Left forelimb (tissue), 1 donor: Measurements from ENCODE around the gene FGF23.
"Not testable (repeated sequence)": the region's sequence is repeated elsewhere in the genome, so short reads cannot be mapped to it uniquely, and the experiment has no call there.

Experiments
- DNase-seq: peaks from one replicate; pipeline ENCODE4 v3.0.0-alpha.2; 2018; ENCODE audit warnings: low spot score

FGF23 gene

DNA sequence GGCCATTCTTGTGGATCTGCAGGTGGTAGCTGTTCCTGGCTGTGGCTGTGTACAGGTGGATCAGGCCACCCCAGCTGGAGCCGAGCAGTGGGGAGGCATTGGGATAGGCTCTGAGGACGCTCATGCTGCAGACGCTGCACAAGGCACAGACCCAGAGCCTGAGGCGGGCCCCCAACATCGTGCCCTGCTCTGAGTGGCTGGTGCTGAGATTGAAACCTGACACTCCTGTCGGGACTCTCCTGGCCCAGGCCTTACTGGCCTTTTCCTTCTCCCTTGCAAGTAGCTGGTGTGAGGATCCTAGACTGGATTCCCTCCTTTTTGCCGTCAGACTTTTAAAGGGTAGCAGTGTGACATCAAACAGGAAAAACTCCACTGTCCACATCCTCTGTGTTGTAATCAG, at the start of gene FGF23:
TSS of gene FGF23 (minus strand) at position 308 of the 400 bp plus-strand sequence. CDS start at position 178, 130 bp downstream.
- no peak for DNase-seq

DNA sequence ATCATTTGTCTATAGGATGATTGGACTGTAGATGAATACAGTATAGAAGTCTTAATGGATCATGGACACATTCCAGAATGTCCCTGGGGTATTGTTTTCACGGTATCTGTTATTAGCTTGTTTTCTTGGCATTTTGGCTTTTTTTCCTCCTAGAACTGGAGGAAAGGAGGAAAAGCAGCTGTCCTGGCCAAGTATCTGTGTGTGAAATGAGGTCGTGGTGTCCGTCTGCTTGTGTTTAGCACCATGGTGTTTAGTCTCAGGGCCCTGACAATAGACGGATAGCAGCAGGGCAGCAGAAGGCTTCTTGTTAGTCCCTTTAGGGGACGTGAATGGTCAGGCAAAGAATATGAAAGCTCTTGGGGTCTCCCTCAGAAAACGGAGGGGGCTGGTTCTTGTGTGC, 44.9 kb upstream of the FGF23 start:
- DNase-seq, result no peak

GRCh38 chr12:4423528-4424195, 44.1 kb upstream of the FGF23 start:
- DNase-seq, result no peak

DNA sequence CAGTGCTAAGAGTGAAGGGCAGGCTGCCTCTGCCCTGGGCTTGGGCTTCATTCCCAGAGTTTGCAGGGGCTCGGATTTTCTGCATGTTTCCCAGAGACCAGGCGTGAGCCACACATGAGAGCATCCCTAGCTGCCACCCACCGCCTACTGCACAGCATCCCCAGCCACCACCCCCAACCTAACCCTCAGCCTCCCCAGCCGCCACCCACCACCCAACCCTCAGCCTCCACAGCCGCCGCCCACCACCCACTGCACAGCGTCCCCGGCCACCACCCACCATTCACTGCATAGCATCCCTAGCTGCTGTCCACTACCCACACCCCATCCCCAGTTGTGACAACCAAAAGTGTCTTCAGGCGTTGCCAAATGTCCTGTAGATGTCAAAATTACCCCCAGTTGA, 43.5 kb upstream of the FGF23 start:
- no peak for DNase-seq

DNA sequence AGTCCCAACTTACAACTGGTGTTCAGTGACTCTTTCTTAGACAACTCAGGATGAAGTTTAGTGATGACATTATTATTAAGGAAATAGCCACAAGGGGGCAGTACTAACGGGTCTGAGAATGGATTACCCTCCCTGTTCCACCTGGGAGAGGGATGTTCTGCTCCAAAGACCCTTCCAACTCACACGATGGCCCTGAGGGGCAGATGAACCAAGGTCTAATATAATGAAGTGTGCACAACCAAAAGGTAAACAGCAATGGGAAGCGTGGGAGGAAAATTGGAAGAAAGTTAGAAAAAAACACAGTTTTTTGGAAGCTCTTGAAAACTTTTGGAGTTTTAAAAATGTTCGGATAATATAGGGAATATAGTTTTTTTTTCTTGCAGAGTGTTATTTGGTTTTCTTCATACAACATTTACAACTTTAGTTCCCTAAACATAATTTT, 42.1 kb upstream of the FGF23 start:
- no peak for DNase-seq

GRCh38 chr12:4420138-4420670, 40.7 kb upstream of the FGF23 start:
- no peak for DNase-seq

- DNase-seq, result no peak
These were observed 39.4 kb upstream of the FGF23 start for GRCh38 chr12:4418913-4419312.

DNA sequence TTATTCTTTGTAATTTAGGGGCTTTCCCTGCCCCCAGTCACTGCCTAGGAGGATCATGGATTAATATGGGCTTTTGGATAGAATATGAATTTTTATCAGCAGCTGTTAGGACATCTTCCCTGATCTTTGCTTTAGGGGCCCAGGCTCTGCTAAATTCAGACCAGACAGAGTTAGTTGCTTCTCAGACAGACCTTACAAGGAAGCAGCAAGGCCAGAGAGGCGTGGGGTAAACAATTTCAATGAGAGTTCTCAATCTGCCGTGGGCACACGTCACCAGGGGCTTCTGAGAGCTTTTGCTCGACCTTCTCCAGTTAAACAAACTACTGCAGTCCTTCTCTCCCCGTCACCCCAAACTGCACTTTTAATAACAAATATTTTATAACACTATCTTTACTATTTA, 38.4 kb upstream of the FGF23 start:
- no peak for DNase-seq

- DNase-seq, result no peak
These were observed 37.9 kb upstream of the FGF23 start for GRCh38 chr12:4417455-4417854.

DNA sequence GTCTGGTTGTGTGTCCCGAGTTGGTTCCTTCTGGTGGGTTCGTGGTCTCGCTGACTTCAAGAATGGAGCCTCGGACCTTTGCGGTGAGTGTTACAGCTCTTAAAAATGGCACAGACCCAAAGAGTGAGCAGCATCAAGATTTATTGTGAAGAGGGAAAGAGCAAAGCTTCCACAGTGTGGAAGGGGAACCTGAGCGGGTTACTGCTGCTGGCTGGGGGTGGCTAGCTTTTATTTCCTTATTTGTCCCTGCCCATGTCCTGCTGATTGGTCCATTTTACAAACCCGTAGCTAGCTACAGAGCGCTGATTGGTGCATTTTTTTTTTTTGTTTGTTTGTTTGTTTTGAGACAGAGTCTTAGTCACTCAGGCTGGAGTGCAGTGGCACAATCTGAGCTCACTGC, 36.8 kb upstream of the FGF23 start:
- DNase-seq, result no peak

DNA sequence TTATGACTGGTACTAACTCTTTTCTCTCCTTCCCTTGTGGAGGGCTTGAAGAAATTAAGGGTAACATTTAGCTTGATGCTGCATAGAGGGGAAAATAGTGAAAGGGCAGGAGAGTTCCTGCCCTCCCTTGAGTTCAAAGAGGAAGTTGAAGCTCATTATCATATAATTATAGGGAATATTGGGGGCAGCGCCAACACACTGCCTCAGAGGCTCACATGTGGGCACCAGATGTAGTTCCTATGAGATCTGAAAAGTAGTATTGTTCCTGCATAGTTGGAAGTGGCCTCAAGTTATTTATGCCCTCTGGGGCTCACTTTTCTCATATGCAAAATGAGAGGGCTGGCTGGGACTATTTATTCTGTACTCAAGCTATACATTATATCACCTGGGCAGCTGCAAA, 33.0 kb upstream of the FGF23 start:
- no peak for DNase-seq

- DNase-seq, result no peak
These were observed 32.5 kb upstream of the FGF23 start for GRCh38 chr12:4412056-4412455.

DNA sequence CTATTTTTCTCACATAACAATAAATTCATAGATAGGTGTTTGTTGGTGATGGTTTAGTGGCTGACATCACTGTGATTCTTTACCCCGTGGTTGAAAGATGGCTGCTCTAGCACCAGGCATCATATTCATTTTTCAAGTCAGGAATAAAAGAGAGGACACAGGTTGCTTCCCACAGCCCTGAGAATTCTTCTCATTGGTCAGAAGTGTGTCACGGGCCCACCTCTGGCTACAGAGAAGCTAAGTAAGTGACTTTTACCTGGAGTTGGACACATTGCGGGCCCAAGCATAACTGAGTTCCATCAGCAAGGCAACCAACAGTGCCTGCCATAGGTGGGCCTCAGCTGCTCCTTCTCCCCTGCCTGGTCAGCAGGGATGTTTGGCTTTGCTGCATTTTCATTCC, 27.6 kb upstream of the FGF23 start:
- DNase-seq, result no peak

GRCh38 chr12:4404877-4405637, 25.5 kb upstream of the FGF23 start:
- not testable (repeated sequence) for DNase-seq

DNA sequence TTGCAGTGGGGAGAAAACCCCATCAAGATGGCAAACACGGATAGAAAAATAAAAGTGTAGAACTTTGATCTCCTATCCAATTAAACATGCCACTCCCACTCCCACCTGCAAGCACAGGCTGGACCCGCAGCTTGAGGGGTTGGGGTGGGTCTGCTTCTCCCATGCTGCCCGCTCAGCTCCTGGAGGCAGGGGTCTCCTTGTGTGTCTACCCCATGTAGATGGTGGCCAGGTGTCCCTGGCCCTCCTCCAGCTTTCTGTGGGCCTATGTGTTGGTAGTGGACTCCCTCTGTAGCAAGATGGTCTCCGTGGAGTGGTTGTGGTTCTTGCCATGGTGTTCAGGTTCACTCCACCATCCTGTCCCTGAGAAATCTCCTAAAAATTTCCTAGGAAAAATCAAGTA, 23.5 kb upstream of the FGF23 start:
- DNase-seq, result no peak

DNA sequence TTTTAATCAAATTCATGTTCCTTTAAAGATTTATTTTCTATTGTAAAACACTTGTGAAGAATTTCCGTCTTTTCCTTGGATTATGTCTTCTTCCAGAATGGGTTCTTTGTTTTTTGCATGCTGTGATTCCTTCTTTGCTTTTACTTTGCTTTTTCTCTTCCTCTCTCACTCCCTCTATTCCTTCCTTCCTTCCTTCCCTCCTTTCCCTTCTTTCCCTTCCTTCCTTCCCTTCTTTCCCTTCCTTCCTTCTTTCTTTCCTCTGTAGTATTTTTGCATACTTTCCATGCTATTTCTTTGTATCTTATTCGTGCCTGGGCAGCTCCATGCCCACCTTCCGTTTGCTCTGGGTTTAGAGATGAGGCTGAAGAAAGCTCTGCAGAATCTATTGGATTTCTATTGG, 21.6 kb upstream of the FGF23 start:
- no peak for DNase-seq

DNA sequence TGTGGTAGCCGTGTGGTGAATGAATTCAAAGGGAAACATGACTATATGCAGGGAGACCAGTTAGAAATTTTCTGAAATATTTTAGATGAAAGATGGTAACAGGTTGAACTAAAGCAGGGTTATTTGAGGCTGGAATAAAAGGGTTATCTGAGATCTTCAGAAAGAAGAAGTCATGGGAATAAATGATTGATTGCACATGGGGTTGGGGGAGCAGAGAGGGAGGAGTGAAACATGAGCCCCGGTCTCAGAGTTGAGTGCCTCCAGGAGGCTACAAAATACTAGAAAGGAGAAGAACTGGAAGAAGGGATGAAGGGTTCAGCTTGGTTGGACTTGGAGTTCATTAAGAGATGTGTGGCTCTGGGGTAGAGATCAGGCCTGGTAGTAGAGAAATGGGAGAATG, 16.3 kb upstream of the FGF23 start:
- DNase-seq, result no peak

GRCh38 chr12:4393211-4393610, 13.7 kb upstream of the FGF23 start:
- no peak for DNase-seq

DNA sequence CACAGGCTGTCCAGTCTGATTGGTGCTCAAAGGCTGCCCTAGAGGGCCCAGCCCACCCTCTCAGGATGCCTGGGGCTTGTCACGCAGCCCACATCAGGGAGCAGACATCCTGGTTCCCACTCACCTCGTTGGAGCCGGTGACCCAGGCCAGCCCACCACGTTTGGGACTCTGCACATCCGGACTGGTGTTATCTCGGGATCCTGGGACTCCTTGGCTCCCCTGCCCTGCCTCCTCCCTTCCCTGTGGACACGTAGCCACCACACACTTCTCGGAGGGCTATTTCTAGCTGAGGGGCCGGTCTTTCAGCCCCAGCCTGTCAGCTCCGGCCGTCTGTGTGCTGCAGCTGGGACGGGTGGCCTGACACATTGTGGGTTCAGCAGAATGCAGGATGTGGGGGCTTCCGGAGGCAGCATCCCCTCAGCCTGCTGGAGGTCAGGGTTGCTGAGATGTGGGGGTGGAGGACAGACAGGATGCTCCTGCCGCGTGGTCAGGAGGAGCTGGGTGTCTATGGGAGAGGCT, 12.8 kb upstream of the FGF23 start:
- DNase-seq, result no peak

GRCh38 chr12:4388662-4389061, 9.2 kb upstream of the FGF23 start:
- no peak for DNase-seq

DNA sequence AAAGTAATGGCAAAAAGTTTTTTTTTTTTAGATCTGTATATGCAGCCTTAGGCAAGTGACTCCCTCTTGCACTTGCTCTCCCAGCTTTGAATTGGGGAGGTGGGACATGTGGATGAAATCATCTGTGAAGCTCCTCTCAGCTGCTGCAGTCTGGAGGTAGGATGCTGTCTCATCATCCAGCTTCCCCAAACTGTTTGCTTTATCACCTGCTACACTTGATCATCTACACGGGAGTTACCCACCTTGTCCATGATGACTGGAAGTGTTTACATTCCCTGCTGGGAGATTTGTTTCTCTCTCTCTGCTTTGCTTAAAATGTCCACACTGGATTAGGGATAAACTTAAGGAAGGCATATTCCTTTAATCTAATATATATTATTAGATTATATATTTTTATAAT, 8.5 kb upstream of the FGF23 start:
- no peak for DNase-seq

- no peak for DNase-seq
These were observed 8.1 kb upstream of the FGF23 start for GRCh38 chr12:4387607-4388006.

- DNase-seq, result no peak
These were observed 7.3 kb upstream of the FGF23 start for GRCh38 chr12:4386801-4387200.
